IPS DF 6.9 (cell line): ENCODE measurements around the gene UBE2F.

Experiments used
- DNase-seq: peaks from one replicate; pipeline ENCODE4 v3.0.0-alpha.2; 2013; ENCODE audit warnings: low read depth, low spot score
- H3K27ac ChIP-seq: one replicate; pipeline ENCODE4 v1.5.1; 2013; ENCODE audit warnings: low read length, control low read depth
- H3K27me3 ChIP-seq: 2 replicates; pipeline ENCODE4 v1.6.1; 2013; ENCODE audit warnings: mild to moderate bottlenecking, low read length; ENCODE audit not compliant: control insufficient read depth, insufficient read depth
- H3K36me3 ChIP-seq: 2 replicates; pipeline ENCODE4 v1.6.1; 2013; ENCODE audit warnings: low read length; ENCODE audit not compliant: control insufficient read depth, insufficient read depth
- H3K4me1 ChIP-seq: 2 replicates; pipeline ENCODE4 v1.6.1; 2013; ENCODE audit warnings: low read length; ENCODE audit not compliant: control insufficient read depth, insufficient read depth
- H3K4me3 ChIP-seq: 2 replicates; pipeline ENCODE4 v1.5.1; 2013; ENCODE audit warnings: mild to moderate bottlenecking, low read length
- H3K9me3 ChIP-seq: 2 replicates; pipeline ENCODE4 v1.6.1; 2013; ENCODE audit warnings: low read length, inconsistent platforms; ENCODE audit not compliant: control insufficient read depth, insufficient read depth
- WGBS: extraction: QIAGEN DNeasy Blood & Tissue Kit; methylation state at CpG from one replicate; pipeline ENCODE4 v1.1.7; 2013; ENCODE audit warnings: mixed read lengths, missing lambda C conversion rate; ENCODE audit not compliant: insufficient read length, insufficient coverage; 5-methylcytosine and 5-hydroxymethylcytosine counted together

The UBE2F gene

GRCh38 chr2:237996021-237996593 is 29.3 kb downstream of the UBE2F start:
- H3K4me3 ChIP-seq, result no peak overlapping the region
- H3K4me1 ChIP-seq, result no peaks in the 10 kb centered on the region
- no peak for DNase-seq
- no peaks in the 10 kb centered on the region for H3K9me3 ChIP-seq
- H3K27me3 ChIP-seq, result no peaks in the 10 kb centered on the region
- no CpG with 5 or more reads among the region's 9 CpGs for WGBS
- H3K27ac ChIP-seq, result no peak overlapping the region
- H3K36me3 ChIP-seq, result no peaks in the 10 kb centered on the region

GRCh38 chr2:237997521-237997920 is 30.7 kb downstream of the UBE2F start:
- no peak for DNase-seq
- Histone ChIP-seq H3K4me3 (no peak overlapping the region), H3K36me3 (no peaks in the 10 kb centered on the region), H3K4me1 (no peaks in the 10 kb centered on the region), H3K27ac (no peak overlapping the region), H3K27me3 (no peaks in the 10 kb centered on the region), H3K9me3 (no peaks in the 10 kb centered on the region)
- no CpG with 5 or more reads among the region's 4 CpGs for WGBS

- DNase-seq, result no peak
- no peaks in the 10 kb centered on the region for H3K27me3 ChIP-seq
- no peaks in the 10 kb centered on the region for H3K36me3 ChIP-seq
- no peaks in the 10 kb centered on the region for H3K4me1 ChIP-seq
- no peak overlapping the region for H3K4me3 ChIP-seq
- H3K9me3 ChIP-seq, result no peaks in the 10 kb centered on the region
- H3K27ac ChIP-seq, result no peak overlapping the region
- WGBS, result no CpG with 5 or more reads among the region's 4 CpGs
Observed at GRCh38 chr2:237998530-237998929, 31.7 kb downstream of the UBE2F start.

GRCh38 chr2:238003234-238004031 is 36.6 kb downstream of the UBE2F start:
- no peaks in the 10 kb centered on the region for H3K36me3 ChIP-seq
- H3K4me3 ChIP-seq, result no peak overlapping the region
- H3K27me3 ChIP-seq, result no peaks in the 10 kb centered on the region
- H3K9me3 ChIP-seq, result no peaks in the 10 kb centered on the region
- WGBS, result no CpG with 5 or more reads among the region's 7 CpGs
- no peaks in the 10 kb centered on the region for H3K4me1 ChIP-seq
- DNase-seq, result no peak
- H3K27ac ChIP-seq, result no peak overlapping the region

GRCh38 chr2:238004077-238004830 is 37.4 kb downstream of the UBE2F start:
- Histone ChIP-seq H3K9me3 (no peaks in the 10 kb centered on the region), H3K4me1 (no peaks in the 10 kb centered on the region), H3K36me3 (no peaks in the 10 kb centered on the region), H3K27ac (no peak overlapping the region), H3K27me3 (no peaks in the 10 kb centered on the region), H3K4me3 (no peak overlapping the region)
- WGBS, result no CpG with 5 or more reads among the region's 3 CpGs
- DNase-seq, result no peak

- H3K9me3 ChIP-seq, result no peaks in the 10 kb centered on the region
- H3K36me3 ChIP-seq, result no peaks in the 10 kb centered on the region
- no peak for DNase-seq
- no peak overlapping the region for H3K4me3 ChIP-seq
- H3K27me3 ChIP-seq, result no peaks in the 10 kb centered on the region
- no peak overlapping the region for H3K27ac ChIP-seq
- no CpG with 5 or more reads among the region's 1 CpG for WGBS
- no peaks in the 10 kb centered on the region for H3K4me1 ChIP-seq
Observed at GRCh38 chr2:238005528-238005927, 38.7 kb downstream of the UBE2F start.

GRCh38 chr2:238006510-238006909 is 39.7 kb downstream of the UBE2F start:
- no peak overlapping the region for H3K27ac ChIP-seq
- no peaks in the 10 kb centered on the region for H3K27me3 ChIP-seq
- DNase-seq, result no peak
- no peaks in the 10 kb centered on the region for H3K4me1 ChIP-seq
- H3K36me3 ChIP-seq, result no peaks in the 10 kb centered on the region
- no peak overlapping the region for H3K4me3 ChIP-seq
- H3K9me3 ChIP-seq, result no peaks in the 10 kb centered on the region

GRCh38 chr2:238007924-238008323 is 41.1 kb downstream of the UBE2F start:
- Histone ChIP-seq H3K36me3 (no peaks in the 10 kb centered on the region), H3K4me3 (no peak overlapping the region), H3K27ac (no peak overlapping the region), H3K4me1 (no peaks in the 10 kb centered on the region), H3K27me3 (no peaks in the 10 kb centered on the region), H3K9me3 (no peaks in the 10 kb centered on the region)
- DNase-seq, result no peak
- WGBS, result no CpG with 5 or more reads among the region's 6 CpGs

GRCh38 chr2:238009563-238009962 is 42.7 kb downstream of the UBE2F start:
- no peaks in the 10 kb centered on the region for H3K9me3 ChIP-seq
- no CpG with 5 or more reads among the region's 2 CpGs for WGBS
- H3K27me3 ChIP-seq, result no peaks in the 10 kb centered on the region
- no peak overlapping the region for H3K27ac ChIP-seq
- no peaks in the 10 kb centered on the region for H3K4me1 ChIP-seq
- H3K4me3 ChIP-seq, result no peak overlapping the region
- H3K36me3 ChIP-seq, result no peaks in the 10 kb centered on the region
- no peak for DNase-seq

GRCh38 chr2:238010572-238010971 is 43.8 kb downstream of the UBE2F start:
- Histone ChIP-seq H3K36me3 (no peaks in the 10 kb centered on the region), H3K4me3 (no peak overlapping the region), H3K27me3 (no peaks in the 10 kb centered on the region), H3K9me3 (no peaks in the 10 kb centered on the region), H3K27ac (no peak overlapping the region), H3K4me1 (no peaks in the 10 kb centered on the region)
- WGBS, result no CpG with 5 or more reads among the region's 1 CpG
- DNase-seq, result no peak
